ENCODE results near the gene SIGMAR1.
A peak's percentile ranks its signal among the peaks of the same experiment; 100 is the strongest.

SIGMAR1 gene

GRCh38 chr9:34600908-34601307 lies 36.7 kb downstream of the SIGMAR1 start:
- DNase-seq: no peak

- no peak for DNase-seq
These were observed 38.0 kb downstream of the SIGMAR1 start for GRCh38 chr9:34599546-34599945.

DNA sequence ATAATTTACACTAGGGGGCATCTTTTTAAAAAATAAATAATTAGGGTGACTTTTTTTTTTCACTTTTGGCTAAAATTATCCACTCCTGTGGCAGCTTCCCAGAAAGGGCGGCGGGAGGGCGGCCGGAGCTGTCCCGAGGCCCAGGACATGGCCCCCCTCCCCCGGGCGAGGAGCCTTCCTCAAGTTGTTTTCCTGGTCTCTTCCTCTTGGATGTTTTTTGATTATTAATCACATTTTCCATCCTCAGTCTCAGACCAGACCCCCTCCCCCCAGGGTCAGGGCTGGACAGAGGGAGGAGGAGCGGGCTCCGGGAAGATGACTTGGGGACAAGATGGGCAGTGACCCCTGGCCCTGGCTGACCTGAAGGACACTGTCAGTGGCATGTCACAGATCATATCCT lies 43.4 kb downstream of the SIGMAR1 start:
- no peak for DNase-seq

DNA sequence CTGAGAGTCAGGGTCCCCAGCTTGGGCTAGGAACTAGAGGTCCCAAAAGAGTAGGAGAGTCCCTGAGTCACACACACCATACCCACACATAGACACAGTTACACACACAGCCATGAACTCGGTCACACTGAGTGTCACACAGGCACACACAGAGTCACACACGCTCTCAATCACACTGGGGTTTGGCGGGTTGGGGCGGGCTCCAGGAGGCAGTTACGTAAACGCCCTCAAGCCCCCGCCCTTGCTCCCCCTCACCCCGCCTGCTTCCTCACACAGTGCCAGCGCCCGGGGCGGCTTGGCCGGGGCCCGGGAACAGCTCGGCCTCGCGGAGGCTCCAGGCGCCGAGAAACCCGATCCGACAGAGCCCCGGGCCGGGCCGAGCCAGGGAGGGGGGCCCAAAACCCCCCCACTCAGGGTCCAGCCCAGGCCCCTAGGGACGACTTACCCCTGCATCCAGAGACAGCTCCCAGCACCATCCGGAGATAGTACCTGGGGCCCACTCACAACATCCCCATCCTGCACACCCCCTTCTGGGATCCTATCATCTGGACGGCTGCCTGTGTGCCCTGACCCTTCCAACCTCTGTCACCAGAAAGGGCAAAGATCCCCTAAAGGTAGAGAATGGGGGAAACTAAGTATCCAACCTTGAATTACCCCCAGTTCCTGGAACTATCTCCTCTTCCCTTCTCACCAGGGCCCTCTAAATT lies 44.5 kb downstream of the SIGMAR1 start:
- DNase-seq: peak; percentile 88

DNA sequence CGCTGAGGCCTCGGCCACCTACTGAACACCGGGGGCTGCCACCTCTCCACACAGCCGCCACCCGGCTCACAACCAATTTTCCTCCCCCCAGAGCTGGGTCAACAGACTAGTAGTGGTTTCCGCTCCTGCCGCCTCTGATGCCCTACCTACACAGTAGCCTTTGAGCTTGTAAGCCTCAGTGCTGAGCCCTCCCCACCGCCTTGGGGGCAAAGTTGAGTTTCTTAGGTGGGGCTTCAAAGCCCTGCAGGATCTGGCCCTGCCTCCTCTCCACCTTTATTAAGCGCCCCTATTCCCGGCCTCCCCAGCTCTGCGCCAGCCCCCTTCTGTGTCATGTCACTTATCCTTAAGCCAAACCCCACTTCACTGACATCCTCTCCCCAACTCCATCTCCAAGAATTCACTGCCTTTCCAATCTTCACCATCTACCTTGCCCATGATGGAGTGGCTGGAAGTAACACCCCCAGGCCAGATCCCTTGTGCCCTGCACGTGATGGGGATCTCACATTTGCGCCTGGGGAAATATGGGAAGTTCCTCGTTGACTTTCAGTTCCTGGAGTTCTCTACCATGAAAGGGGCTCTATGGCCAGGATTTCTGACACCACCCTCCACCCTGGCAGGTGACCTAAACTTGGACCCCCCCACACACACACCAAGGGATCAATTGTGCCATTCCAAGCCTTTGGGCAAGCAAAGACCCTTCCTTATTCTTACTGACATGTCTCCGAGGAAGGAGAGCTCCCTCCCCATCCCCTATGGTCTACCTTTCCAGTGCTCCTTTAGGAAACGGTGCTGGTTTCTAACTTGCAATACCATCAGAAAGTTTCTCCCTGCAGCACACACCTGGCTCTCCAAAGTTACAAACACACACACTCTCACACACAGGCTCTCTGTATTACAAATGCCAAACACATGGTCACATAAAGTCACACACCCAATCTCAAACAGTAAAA lies 45.4 kb downstream of the SIGMAR1 start:
- DNase-seq: no peak

- peak; percentile 81 for DNase-seq
These were observed 46.2 kb downstream of the SIGMAR1 start for GRCh38 chr9:34591248-34591916.

DNA sequence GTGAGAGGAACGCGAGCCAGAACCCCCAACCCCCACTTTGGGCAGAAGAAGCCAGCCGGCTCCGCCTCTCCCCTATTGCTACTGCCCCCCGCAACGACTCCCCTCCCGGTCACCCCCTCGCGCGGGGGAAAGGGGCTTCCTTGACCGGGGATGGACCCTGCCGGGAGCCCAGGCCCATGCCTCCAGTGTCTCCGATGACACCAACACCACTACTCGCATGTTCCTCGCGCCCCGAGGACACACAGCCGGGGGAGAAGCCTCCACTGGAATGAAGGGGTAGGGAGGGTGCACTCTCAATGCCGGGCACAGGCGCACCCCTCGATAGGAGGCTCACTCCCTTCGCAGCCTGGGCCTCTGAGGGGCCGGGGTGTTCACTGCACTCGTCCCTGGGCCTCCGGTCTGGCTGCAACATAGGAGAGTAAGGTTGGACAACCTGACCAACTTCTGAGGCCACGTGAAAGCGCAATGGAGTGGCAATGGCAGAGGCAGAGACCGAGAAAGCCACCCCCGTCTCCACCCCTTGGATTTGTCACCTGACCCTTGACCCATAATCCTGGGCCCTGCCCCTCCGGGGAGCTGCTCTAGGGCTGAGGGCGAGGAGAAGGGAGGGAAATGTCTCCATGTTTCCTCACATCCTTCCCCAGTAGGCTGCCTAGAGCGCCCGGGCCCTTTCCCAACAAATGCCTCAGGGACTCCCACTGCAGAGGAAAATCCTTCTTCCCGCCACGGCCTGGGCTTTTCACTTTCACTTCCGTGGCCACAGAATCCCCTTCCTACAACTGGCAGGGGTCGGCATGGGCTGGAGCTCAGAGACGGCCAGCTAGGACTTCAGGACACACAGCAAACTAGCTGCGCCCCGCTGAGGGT lies 47.0 kb downstream of the SIGMAR1 start:
- no peak for DNase-seq

GRCh38 chr9:34589636-34590380 lies 47.8 kb downstream of the SIGMAR1 start, which contains the start of gene CNTFR:
TSS of gene CNTFR (minus strand) at chr9:34589724. CDS start at chr9:34568981, 20,743 bp downstream.
- peak; percentile 89 for DNase-seq

DNA sequence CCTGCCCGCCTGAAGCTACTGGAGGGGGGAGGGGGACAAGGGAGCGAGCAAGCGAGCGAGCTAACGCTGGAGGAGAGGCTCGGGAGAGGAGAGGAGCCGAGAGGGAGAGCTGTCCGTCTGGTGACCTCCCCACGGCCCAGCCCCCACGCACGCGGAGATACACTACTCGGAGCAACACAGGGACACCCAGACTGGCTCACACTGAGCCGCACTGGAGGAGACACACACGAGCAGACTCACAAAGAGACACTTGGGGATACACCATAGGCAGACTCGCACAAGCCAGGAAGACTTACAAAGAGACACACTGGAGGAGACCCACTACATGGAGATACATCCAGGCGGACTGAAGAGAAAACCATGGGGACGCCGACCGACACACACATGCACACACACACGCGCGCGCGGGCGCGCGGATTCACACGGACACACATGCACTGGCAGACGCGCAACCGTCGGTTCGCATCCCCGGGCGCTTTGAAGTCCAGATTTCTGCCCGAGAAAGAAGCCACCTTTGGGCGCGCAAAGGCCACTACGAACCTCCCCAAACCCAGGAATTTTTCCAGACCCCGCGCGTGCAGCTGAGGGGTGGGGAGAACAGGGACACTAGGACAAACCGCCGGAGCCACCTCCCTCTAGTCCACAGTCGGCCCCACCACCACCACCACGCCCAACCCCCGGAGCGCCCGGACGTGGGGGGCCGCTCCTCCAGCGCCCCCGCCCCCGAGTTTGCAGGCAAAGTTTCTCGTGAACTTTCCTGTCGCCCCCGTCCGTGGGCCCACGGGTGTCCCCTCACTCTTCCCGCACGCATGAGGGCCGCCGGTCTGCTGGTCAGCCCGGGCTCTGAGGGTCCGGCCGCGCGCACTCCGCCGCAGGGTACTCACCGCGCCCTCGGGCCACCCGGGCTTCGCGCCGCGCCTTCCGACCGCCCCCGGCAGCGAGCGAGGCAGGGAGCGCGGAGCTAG lies 48.6 kb downstream of the SIGMAR1 start:
- DNase-seq: peak; percentile 71

- DNase-seq: no peak
These were observed 50.3 kb downstream of the SIGMAR1 start for GRCh38 chr9:34587271-34587670.

DNA sequence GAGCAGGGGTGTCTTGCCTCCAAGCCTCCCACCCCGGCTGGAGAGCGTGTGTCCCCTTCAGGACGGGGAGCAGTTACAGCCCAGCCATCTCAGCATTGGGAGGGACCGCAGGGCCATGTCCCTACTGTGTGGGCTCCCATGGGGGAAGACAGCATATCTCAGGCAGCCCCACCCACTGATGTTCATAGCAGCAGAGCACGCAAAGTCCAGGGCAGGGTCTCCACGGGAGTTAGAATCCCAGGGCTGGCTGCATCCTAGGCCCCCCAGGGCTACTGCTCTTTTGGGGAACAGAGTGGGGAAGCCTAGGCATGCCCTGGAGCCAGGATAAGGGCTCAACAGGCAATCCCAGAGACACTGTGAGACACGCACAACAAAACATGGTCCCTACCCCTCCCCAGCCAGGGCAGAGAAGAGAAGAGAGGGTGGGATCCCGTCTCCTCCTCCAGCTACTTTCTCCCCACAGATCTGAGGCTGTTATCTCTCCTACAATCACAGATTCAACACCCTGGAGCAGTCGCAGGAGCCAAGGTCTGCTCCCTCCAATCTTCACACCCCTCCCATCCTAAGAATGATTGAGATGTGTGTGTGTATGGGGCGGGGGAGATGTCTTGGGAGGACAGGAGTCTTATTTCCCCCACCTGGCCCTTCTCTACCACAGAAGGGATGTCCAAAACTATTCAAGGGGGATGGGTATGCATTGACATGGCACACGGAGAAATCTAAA lies 51.5 kb downstream of the SIGMAR1 start:
- DNase-seq: no peak

- no peak for DNase-seq
These were observed 52.6 kb downstream of the SIGMAR1 start for GRCh38 chr9:34584970-34585369.

Measured in NCI-H69 (cell line).